Measurements from ENCODE around the gene OPTN.
A peak's percentile ranks its signal among the peaks of the same experiment; 100 is the strongest.
"Not testable (repeated sequence)": the region's sequence is repeated elsewhere in the genome, so short reads cannot be mapped to it uniquely, and the experiment has no call there.

Gene OPTN

DNA sequence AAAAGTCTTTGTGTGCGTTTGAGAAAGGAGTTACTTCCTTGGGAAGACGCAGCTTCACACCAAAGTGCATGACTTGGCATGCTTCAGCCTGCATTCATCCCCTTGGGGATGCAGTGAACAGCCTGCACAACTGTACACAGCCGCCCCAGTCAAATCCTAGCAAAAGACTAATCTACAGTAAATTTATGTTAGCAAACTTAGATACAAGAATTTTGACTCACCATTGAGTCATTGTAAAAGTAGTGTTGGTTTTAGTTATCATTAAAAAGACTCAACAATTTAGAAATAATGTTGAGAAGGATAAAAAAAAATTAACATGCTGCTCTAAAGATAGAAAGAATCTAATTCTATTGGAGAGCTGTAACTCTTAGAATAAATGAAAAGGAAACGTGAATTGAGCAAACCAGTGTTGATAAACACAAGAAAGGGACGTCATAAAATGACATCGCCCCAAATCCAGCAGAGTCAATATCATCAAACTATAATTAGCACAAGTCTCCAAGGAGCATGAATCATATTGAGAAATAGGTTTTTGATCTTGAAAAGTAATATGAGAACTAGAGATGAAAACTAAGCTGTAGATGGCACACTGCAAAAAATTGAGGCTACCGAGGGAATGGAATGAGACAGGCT, 11.9 kb upstream of the OPTN start:
- H3K27me3 ChIP-seq (ENCODE audit: control insufficient read depth in 5 of 5, insufficient read depth in 4 of 5, low read length in 5 of 5), result peaks cover 0 to 2% (median 0%) of the 10 kb centered on the region in 5 donors
- no peak overlapping the region for H3K27ac ChIP-seq (ENCODE audit: low read depth, low read length)
- H3K36me3 ChIP-seq (ENCODE audit: control insufficient read depth in 5 of 5, insufficient read depth in 5 of 5, low read length in 5 of 5), result no peaks in the 10 kb centered on the region
- H3K9me3 ChIP-seq (ENCODE audit: control insufficient read depth in 5 of 5, low read length in 5 of 5), result peaks cover 0 to 19% (median 15%) of the 10 kb centered on the region in 5 donors
- no peak overlapping the region for H3K9ac ChIP-seq (ENCODE audit: low read length in 5 of 5)
- H3K4me1 ChIP-seq (ENCODE audit: control insufficient read depth in 5 of 5, insufficient read depth in 5 of 5, low read length in 5 of 5), result peaks cover 14 to 43% (median 35%) of the 10 kb centered on the region in 5 donors
- H3K4me3 ChIP-seq (ENCODE audit: low read depth in 1 of 5, low read length in 5 of 5), result peak overlapping the region in 1 of 5 donors; percentile 15

DNA sequence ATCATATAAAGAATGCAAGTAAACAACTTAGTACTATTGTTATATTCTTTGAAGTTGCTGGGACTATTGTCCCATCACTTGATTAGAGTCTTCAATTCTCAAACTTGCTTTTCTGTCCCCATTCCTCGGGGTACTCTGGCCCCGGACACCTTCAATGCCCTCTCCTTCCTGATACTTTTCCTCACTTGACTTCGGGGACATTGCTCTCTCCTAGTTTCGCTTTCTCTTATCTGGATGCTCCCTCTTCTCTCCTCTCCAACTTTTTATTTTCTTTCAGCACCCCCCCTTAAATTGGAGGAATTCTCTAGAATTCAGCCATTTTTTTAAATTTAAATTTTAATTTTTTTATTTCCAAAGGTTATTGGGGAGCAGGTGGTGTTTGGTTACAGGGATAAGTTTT, 10.6 kb upstream of the OPTN start:
- Histone ChIP-seq H3K9me3 (ENCODE audit: control insufficient read depth in 5 of 5, low read length in 5 of 5) (peaks cover 0 to 11% (median 7%) of the 10 kb centered on the region in 5 donors), H3K4me1 (ENCODE audit: control insufficient read depth in 5 of 5, insufficient read depth in 5 of 5, low read length in 5 of 5) (peaks cover 14 to 43% (median 35%) of the 10 kb centered on the region in 5 donors), H3K36me3 (ENCODE audit: control insufficient read depth in 5 of 5, insufficient read depth in 5 of 5, low read length in 5 of 5) (no peaks in the 10 kb centered on the region), H3K9ac (ENCODE audit: low read length in 5 of 5) (no peak overlapping the region), H3K27me3 (ENCODE audit: control insufficient read depth in 5 of 5, insufficient read depth in 4 of 5, low read length in 5 of 5) (peaks cover 0 to 2% (median 0%) of the 10 kb centered on the region in 5 donors), H3K4me3 (ENCODE audit: low read depth in 1 of 5, low read length in 5 of 5) (no peak overlapping the region), H3K27ac (ENCODE audit: low read depth, low read length) (no peak overlapping the region)

DNA sequence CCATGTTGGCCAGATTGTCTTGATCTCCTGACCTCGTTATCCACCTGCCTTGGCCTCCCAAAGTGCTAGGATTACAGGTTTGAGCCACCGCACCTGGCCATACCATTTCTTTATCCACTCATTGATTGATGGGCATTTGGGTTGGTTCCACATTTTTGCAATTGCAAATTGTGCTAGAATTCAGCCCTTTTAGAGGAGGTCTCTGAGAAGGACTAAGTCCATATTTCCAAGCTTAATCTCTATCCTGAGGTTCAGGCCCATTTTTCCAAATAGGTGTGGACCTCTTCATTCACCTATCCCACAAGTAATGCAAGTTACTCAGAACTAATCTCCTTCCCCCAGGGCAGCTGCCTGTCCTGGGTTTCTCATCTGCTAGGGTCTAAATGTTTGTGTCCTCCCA, 9.7 kb upstream of the OPTN start:
- Histone ChIP-seq H3K9me3 (ENCODE audit: control insufficient read depth in 5 of 5, low read length in 5 of 5) (peaks cover 0 to 2% (median under 1%) of the 10 kb centered on the region in 5 donors), H3K9ac (ENCODE audit: low read length in 5 of 5) (no peak overlapping the region), H3K4me3 (ENCODE audit: low read depth in 1 of 5, low read length in 5 of 5) (no peak overlapping the region), H3K36me3 (ENCODE audit: control insufficient read depth in 5 of 5, insufficient read depth in 5 of 5, low read length in 5 of 5) (no peaks in the 10 kb centered on the region), H3K4me1 (ENCODE audit: control insufficient read depth in 5 of 5, insufficient read depth in 5 of 5, low read length in 5 of 5) (peaks cover 15 to 43% (median 35%) of the 10 kb centered on the region in 5 donors), H3K27me3 (ENCODE audit: control insufficient read depth in 5 of 5, insufficient read depth in 4 of 5, low read length in 5 of 5) (peaks cover 0 to 2% (median 0%) of the 10 kb centered on the region in 5 donors), H3K27ac (ENCODE audit: low read depth, low read length) (no peak overlapping the region)

DNA sequence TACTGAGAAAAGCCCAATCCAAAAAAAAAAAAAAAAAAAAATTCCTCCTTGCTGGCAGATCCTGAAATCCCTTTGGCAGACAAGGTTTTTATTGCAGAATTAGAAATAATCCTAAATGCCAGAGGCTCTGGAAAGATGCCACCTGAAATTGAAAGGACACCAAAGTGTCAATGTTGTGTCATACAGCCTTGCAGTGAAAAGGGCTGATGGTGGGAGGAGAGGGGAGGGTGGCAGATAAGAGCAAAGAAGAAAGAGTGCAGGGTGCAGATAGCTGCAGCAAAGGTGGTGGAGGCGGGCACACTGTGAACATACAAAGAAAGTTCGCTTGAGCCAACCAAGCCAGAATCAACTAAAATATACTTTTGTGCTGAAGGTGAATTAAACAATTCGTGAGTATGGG, 8.2 kb upstream of the OPTN start:
- H3K27ac ChIP-seq (ENCODE audit: low read depth, low read length), result peak overlapping the region; percentile 91
- peaks cover 0 to 2% (median 0%) of the 10 kb centered on the region in 5 donors for H3K27me3 ChIP-seq (ENCODE audit: control insufficient read depth in 5 of 5, insufficient read depth in 4 of 5, low read length in 5 of 5)
- H3K4me1 ChIP-seq (ENCODE audit: control insufficient read depth in 5 of 5, insufficient read depth in 5 of 5, low read length in 5 of 5), result peaks cover 15 to 43% (median 35%) of the 10 kb centered on the region in 5 donors
- H3K36me3 ChIP-seq (ENCODE audit: control insufficient read depth in 5 of 5, insufficient read depth in 5 of 5, low read length in 5 of 5), result no peaks in the 10 kb centered on the region
- H3K4me3 ChIP-seq (ENCODE audit: low read depth in 1 of 5, low read length in 5 of 5), result no peak overlapping the region
- H3K9me3 ChIP-seq (ENCODE audit: control insufficient read depth in 5 of 5, low read length in 5 of 5), result no peaks in the 10 kb centered on the region
- peak overlapping the region in 1 of 5 donors; percentile 29 for H3K9ac ChIP-seq (ENCODE audit: low read length in 5 of 5)

DNA sequence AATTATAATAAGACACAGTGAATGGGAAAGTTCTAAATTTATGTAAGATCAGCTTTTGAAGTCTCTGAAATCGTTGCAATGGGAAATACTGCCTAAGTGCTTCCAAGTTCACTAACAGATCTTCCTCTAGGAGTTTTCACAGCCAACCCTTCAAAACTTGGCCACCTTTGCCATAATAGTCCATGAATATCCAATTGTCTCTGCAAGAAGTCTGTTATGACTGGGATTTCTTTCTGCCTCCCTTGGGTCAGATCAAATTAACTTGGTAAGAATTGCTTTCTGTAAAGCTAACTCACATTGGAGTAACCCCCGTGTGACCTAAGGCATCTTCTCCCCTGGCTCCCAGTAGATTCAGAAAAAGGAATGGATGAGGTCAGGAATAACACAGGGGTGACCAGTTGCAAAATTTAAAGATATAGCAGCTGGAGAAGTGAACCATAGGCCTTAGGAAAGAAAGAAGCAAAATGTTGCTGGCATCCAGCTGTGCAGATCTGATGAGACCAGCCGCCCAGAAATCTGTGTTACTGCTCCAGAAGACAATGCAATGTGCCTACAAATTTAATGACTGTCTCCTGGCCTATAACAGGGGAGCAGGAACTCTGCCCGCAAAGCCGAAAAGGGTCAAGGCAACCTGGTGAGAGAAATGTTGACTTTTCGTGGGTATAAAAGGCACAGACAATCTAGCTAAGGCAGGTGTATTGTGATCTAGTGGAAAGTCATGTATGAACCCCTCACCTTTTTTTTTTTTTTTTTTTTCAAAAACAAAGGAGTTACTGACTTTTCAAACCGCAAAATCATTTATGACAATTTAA, 7.5 kb upstream of the OPTN start:
- no peaks in the 10 kb centered on the region for H3K9me3 ChIP-seq (ENCODE audit: control insufficient read depth in 5 of 5, low read length in 5 of 5)
- peak overlapping the region; percentile 91 for H3K27ac ChIP-seq (ENCODE audit: low read depth, low read length)
- H3K4me3 ChIP-seq (ENCODE audit: low read depth in 1 of 5, low read length in 5 of 5), result peak overlapping the region in 1 of 5 donors; percentile 17
- H3K9ac ChIP-seq (ENCODE audit: low read length in 5 of 5), result peak overlapping the region in 2 of 5 donors; percentile 29 to 77
- H3K36me3 ChIP-seq (ENCODE audit: control insufficient read depth in 5 of 5, insufficient read depth in 5 of 5, low read length in 5 of 5), result no peaks in the 10 kb centered on the region
- H3K27me3 ChIP-seq (ENCODE audit: control insufficient read depth in 5 of 5, insufficient read depth in 4 of 5, low read length in 5 of 5), result peaks cover 0 to 2% (median 0%) of the 10 kb centered on the region in 5 donors
- peaks cover 16 to 42% (median 35%) of the 10 kb centered on the region in 5 donors for H3K4me1 ChIP-seq (ENCODE audit: control insufficient read depth in 5 of 5, insufficient read depth in 5 of 5, low read length in 5 of 5)

DNA sequence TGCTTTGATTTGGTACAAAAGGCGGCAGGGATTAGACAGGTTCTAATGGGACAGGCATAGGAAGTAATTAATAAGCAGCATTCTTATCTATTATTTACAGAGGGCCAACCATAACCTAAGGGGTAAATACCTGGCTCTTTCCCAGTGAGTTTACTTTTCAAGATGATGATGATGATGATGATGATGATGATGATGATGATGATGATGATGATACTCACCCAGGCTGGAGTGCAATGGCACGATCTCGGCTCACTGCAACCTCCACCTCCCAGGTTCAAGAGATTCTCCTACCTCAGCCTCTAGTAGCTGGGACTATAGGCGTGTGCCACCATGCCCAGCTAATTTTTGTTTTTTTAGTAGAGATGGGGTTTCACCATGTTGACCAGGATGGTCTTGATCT, 5.9 kb upstream of the OPTN start:
- H3K9me3 ChIP-seq (ENCODE audit: control insufficient read depth in 5 of 5, low read length in 5 of 5); H3K27ac ChIP-seq (ENCODE audit: low read depth, low read length); H3K9ac ChIP-seq (ENCODE audit: low read length in 5 of 5); H3K4me3 ChIP-seq (ENCODE audit: low read depth in 1 of 5, low read length in 5 of 5); H3K36me3 ChIP-seq (ENCODE audit: control insufficient read depth in 5 of 5, insufficient read depth in 5 of 5, low read length in 5 of 5); H3K27me3 ChIP-seq (ENCODE audit: control insufficient read depth in 5 of 5, insufficient read depth in 4 of 5, low read length in 5 of 5): not testable (repeated sequence)
- peaks cover 10 to 31% (median 25%) of the 10 kb centered on the region in 5 donors for H3K4me1 ChIP-seq (ENCODE audit: control insufficient read depth in 5 of 5, insufficient read depth in 5 of 5, low read length in 5 of 5)

DNA sequence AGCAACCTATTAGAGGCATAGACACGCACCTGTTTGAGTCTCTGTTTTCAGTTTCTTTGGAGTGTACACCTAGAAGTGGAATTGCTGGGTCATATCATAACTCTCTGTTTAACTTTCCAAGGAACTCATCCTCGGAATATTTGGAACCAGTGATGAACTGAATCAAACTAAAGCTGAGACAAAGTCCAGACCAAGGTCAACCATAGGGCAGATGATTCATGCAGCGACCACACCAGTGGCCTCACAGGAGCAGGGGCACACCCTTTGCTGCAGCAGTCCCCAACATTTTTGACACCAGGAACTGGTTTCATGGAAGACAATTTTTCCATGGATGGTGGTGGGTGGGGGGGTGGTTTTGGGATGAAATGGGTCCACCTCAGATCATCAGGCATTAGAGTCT, 4.9 kb upstream of the OPTN start:
- peaks cover 14 to 37% (median 32%) of the 10 kb centered on the region in 5 donors for H3K4me1 ChIP-seq (ENCODE audit: control insufficient read depth in 5 of 5, insufficient read depth in 5 of 5, low read length in 5 of 5)
- H3K27ac ChIP-seq (ENCODE audit: low read depth, low read length), result no peak overlapping the region
- H3K36me3 ChIP-seq (ENCODE audit: control insufficient read depth in 5 of 5, insufficient read depth in 5 of 5, low read length in 5 of 5), result no peaks in the 10 kb centered on the region
- no peak overlapping the region for H3K9ac ChIP-seq (ENCODE audit: low read length in 5 of 5)
- H3K4me3 ChIP-seq (ENCODE audit: low read depth in 1 of 5, low read length in 5 of 5), result no peak overlapping the region
- no peaks in the 10 kb centered on the region for H3K9me3 ChIP-seq (ENCODE audit: control insufficient read depth in 5 of 5, low read length in 5 of 5)
- peaks cover 0 to 2% (median 0%) of the 10 kb centered on the region in 5 donors for H3K27me3 ChIP-seq (ENCODE audit: control insufficient read depth in 5 of 5, insufficient read depth in 4 of 5, low read length in 5 of 5)

DNA sequence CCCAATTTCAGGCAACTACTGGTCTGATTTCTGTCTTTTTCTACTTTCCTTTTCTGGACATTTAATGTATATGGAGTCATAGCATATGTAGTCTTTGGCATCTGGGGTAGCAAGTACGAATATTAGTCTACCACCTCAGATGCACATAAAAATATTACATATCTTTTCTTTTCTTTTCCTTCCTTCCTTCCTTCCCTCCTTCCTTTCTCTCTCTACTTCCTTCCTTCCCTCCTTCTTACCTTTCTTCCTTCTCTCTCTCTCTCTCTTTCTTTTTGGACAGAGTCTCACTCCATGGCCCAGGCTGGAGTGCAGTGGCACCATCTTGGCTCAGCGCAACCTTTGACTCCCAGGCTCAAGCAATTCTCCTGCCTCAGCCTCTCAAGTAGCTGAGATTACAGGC, 4.0 kb upstream of the OPTN start:
- H3K9me3 ChIP-seq (ENCODE audit: control insufficient read depth in 5 of 5, low read length in 5 of 5), result no peaks in the 10 kb centered on the region
- H3K4me1 ChIP-seq (ENCODE audit: control insufficient read depth in 5 of 5, insufficient read depth in 5 of 5, low read length in 5 of 5), result peaks cover 14 to 34% (median 26%) of the 10 kb centered on the region in 5 donors
- peaks cover 0 to 2% (median 0%) of the 10 kb centered on the region in 5 donors for H3K27me3 ChIP-seq (ENCODE audit: control insufficient read depth in 5 of 5, insufficient read depth in 4 of 5, low read length in 5 of 5)
- H3K4me3 ChIP-seq (ENCODE audit: low read depth in 1 of 5, low read length in 5 of 5), result no peak overlapping the region
- H3K9ac ChIP-seq (ENCODE audit: low read length in 5 of 5), result no peak overlapping the region
- H3K27ac ChIP-seq (ENCODE audit: low read depth, low read length), result no peak overlapping the region
- H3K36me3 ChIP-seq (ENCODE audit: control insufficient read depth in 5 of 5, insufficient read depth in 5 of 5, low read length in 5 of 5), result no peaks in the 10 kb centered on the region

DNA sequence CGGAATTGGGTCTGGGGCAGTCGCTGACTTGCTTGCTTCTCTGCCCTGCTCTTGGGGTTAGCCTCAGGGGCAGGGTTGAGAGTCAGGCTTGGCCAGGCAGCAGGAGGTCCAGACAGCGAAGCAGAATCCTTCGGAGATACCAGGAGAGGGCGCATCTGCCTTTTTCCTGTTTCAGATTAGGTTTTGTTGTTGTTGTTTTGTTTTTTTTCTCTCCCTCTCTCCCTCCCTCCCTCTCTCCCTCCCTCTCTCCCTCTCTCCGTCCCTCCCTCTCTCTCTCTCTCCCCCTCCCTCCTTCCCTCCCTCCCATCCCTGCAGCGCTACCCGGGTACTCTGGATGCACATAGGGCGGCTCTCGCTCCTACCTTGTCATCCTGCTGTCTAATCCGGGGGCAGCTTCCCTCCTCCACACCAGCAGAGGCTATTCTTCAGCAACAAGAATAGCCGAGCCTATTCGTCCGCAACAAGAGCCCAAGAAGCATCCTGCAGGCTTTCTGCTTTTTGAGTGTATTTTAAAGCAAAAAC, 758 bp upstream of the OPTN start:
- Histone ChIP-seq H3K4me1 (ENCODE audit: control insufficient read depth in 5 of 5, insufficient read depth in 5 of 5, low read length in 5 of 5) (peaks cover 3 to 37% (median 36%) of the 10 kb centered on the region in 5 donors), H3K9me3 (ENCODE audit: control insufficient read depth in 5 of 5, low read length in 5 of 5) (no peaks in the 10 kb centered on the region), H3K4me3 (ENCODE audit: low read depth in 1 of 5, low read length in 5 of 5) (peak overlapping the region; percentile 76 to 90 (median 79)), H3K27me3 (ENCODE audit: control insufficient read depth in 5 of 5, insufficient read depth in 4 of 5, low read length in 5 of 5) (no peaks in the 10 kb centered on the region), H3K9ac (ENCODE audit: low read length in 5 of 5) (peak overlapping the region in 4 of 5 donors; percentile 2 to 74 (median 50)), H3K27ac (ENCODE audit: low read depth, low read length) (peak overlapping the region; percentile 93), H3K36me3 (ENCODE audit: control insufficient read depth in 5 of 5, insufficient read depth in 5 of 5, low read length in 5 of 5) (peaks cover 0 to 3% (median 2%) of the 10 kb centered on the region in 5 donors)

Data from subcutaneous abdominal adipose tissue (tissue), 5 donors.